ENCODE results near the gene ZNF593.

DNA sequence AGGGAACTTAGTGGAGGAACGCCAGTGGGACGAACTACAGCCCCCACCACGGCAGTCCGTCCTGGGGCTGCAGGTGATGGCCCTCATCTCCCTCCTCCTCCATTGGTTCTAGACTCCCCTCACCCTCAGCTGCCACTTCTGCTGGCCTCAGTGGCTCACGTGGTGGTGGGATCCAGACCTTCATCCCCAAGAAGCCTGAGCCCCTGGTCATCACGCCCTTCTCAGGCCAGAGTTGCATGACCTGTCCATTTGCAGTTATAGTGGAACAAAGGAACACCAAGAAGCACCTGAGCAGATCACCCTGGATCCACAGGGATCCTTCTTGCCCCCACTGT, 23.8 kb upstream of the ZNF593 start:
- TF ChIP-seq, protein P1, sequence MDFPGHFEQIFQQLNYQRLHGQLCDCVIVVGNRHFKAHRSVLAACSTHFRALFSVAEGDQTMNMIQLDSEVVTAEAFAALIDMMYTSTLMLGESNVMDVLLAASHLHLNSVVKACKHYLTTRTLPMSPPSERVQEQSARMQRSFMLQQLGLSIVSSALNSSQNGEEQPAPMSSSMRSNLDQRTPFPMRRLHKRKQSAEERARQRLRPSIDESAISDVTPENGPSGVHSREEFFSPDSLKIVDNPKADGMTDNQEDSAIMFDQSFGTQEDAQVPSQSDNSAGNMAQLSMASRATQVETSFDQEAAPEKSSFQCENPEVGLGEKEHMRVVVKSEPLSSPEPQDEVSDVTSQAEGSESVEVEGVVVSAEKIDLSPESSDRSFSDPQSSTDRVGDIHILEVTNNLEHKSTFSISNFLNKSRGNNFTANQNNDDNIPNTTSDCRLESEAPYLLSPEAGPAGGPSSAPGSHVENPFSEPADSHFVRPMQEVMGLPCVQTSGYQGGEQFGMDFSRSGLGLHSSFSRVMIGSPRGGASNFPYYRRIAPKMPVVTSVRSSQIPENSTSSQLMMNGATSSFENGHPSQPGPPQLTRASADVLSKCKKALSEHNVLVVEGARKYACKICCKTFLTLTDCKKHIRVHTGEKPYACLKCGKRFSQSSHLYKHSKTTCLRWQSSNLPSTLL (IDR thresholded peaks at IDR 0.05): no peak
- TF ChIP-seq, protein P2, sequence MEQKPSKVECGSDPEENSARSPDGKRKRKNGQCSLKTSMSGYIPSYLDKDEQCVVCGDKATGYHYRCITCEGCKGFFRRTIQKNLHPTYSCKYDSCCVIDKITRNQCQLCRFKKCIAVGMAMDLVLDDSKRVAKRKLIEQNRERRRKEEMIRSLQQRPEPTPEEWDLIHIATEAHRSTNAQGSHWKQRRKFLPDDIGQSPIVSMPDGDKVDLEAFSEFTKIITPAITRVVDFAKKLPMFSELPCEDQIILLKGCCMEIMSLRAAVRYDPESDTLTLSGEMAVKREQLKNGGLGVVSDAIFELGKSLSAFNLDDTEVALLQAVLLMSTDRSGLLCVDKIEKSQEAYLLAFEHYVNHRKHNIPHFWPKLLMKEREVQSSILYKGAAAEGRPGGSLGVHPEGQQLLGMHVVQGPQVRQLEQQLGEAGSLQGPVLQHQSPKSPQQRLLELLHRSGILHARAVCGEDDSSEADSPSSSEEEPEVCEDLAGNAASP (IDR thresholded peaks at IDR 0.05): no peak
- TF ChIP-seq TRIM28 (IDR thresholded peaks at IDR 0.05): no peak
- TF ChIP-seq, protein P3, sequence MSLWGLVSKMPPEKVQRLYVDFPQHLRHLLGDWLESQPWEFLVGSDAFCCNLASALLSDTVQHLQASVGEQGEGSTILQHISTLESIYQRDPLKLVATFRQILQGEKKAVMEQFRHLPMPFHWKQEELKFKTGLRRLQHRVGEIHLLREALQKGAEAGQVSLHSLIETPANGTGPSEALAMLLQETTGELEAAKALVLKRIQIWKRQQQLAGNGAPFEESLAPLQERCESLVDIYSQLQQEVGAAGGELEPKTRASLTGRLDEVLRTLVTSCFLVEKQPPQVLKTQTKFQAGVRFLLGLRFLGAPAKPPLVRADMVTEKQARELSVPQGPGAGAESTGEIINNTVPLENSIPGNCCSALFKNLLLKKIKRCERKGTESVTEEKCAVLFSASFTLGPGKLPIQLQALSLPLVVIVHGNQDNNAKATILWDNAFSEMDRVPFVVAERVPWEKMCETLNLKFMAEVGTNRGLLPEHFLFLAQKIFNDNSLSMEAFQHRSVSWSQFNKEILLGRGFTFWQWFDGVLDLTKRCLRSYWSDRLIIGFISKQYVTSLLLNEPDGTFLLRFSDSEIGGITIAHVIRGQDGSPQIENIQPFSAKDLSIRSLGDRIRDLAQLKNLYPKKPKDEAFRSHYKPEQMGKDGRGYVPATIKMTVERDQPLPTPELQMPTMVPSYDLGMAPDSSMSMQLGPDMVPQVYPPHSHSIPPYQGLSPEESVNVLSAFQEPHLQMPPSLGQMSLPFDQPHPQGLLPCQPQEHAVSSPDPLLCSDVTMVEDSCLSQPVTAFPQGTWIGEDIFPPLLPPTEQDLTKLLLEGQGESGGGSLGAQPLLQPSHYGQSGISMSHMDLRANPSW (CRISPR knock-in tag; IDR thresholded peaks at IDR 0.05): no peak
- TF ChIP-seq, protein P4, sequence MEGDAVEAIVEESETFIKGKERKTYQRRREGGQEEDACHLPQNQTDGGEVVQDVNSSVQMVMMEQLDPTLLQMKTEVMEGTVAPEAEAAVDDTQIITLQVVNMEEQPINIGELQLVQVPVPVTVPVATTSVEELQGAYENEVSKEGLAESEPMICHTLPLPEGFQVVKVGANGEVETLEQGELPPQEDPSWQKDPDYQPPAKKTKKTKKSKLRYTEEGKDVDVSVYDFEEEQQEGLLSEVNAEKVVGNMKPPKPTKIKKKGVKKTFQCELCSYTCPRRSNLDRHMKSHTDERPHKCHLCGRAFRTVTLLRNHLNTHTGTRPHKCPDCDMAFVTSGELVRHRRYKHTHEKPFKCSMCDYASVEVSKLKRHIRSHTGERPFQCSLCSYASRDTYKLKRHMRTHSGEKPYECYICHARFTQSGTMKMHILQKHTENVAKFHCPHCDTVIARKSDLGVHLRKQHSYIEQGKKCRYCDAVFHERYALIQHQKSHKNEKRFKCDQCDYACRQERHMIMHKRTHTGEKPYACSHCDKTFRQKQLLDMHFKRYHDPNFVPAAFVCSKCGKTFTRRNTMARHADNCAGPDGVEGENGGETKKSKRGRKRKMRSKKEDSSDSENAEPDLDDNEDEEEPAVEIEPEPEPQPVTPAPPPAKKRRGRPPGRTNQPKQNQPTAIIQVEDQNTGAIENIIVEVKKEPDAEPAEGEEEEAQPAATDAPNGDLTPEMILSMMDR (IDR thresholded peaks at IDR 0.05 in 2 of 3, conservative IDR thresholded peaks at IDR 0.05 in 1 of 3; ENCODE audit: insufficient read depth in 2 of 3, low read depth in 1 of 3, low read length in 3 of 3): no peak
- TF ChIP-seq KHSRP (IDR thresholded peaks at IDR 0.05): no peak
- TF ChIP-seq SNRNP70 (optimal IDR thresholded peaks at IDR 0.05; ENCODE audit: low read depth, low read length): no peak
- TF ChIP-seq POLR2A (conservative IDR thresholded peaks at IDR 0.05): no peak
- TF ChIP-seq CREB1 (IDR thresholded peaks at IDR 0.05): no peak
- TF ChIP-seq CREB1 (CRISPR knock-in tag; IDR thresholded peaks at IDR 0.05): no peak
- no peak for TF ChIP-seq ZNF121 (CRISPR knock-in tag; conservative IDR thresholded peaks at IDR 0.05)
- TF ChIP-seq GTF2E2 (tag; IDR thresholded peaks at IDR 0.05): no peak
